D721Med (cell line): ENCODE data around the gene IRF5.
"Not testable (repeated sequence)": the region's sequence is repeated elsewhere in the genome, so short reads cannot be mapped to it uniquely, and the experiment has no call there.

Experiments
- DNase-seq: peaks from one replicate; pipeline ENCODE4 v3.0.0; 2011; ENCODE audit warnings: low spot score; ENCODE audit not compliant: insufficient read length
- FAIRE-seq: peaks from 2 replicates; lab custom pipeline; 2011; peaks lifted over from hg19 to GRCh38; lab: Jason Lieb, UNC
- TF ChIP-seq, protein P1 (sequence below): IDR thresholded peaks from 2 replicates; pipeline ENCODE4 v1.5.1; 2012; ENCODE audit warnings: mild to moderate bottlenecking, control low read depth; ENCODE audit not compliant: insufficient read depth; ENCODE audit errors: missing control alignments

IRF5 gene

GRCh38 chr7:128939075-128939860 is 1.5 kb downstream of the IRF5 start:
- TF ChIP-seq, protein P1, sequence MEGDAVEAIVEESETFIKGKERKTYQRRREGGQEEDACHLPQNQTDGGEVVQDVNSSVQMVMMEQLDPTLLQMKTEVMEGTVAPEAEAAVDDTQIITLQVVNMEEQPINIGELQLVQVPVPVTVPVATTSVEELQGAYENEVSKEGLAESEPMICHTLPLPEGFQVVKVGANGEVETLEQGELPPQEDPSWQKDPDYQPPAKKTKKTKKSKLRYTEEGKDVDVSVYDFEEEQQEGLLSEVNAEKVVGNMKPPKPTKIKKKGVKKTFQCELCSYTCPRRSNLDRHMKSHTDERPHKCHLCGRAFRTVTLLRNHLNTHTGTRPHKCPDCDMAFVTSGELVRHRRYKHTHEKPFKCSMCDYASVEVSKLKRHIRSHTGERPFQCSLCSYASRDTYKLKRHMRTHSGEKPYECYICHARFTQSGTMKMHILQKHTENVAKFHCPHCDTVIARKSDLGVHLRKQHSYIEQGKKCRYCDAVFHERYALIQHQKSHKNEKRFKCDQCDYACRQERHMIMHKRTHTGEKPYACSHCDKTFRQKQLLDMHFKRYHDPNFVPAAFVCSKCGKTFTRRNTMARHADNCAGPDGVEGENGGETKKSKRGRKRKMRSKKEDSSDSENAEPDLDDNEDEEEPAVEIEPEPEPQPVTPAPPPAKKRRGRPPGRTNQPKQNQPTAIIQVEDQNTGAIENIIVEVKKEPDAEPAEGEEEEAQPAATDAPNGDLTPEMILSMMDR, result no peak
- FAIRE-seq (no peak), DNase-seq (no peak)

- DNase-seq, result no peak
- TF ChIP-seq, protein P1, result no peak
- no peak for FAIRE-seq
Measured at GRCh38 chr7:128939861-128940410, 2.2 kb downstream of the IRF5 start.

GRCh38 chr7:128940494-128941322 is 3.0 kb downstream of the IRF5 start:
- DNase-seq, result no peak

DNA sequence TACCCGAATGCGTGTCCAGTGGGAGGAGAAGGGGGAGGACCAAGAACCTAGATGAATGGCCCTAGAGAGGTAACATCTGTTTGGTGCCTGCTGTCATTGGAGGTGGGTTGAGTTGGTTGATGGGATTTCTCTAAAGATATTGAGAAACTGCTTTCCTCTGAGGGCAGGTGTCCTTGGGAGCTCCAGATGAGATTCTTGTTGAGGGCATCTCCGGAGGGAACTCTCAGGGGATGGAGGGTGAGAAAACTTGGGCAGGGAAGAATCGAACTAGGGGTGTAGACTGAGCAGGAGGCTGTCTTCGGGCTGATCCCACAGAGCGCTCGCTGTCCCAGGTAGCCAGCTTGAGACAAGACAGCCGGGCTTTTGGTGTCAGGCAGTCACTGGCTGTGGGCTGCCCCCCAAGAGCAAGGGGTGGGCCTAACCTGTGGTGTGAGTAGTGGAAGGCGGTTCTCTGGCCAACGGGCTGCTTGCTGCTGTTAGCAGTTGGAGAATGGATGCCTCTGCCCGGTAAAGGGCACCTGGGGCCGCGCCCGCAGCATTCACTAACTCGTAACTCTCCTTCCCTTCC is 3.7 kb downstream of the IRF5 start:
- DNase-seq (no peak), FAIRE-seq (no peak)
- TF ChIP-seq, protein P1, result no peak

More at GRCh38 chr7:128940494-128941322, 3.0 kb downstream of the IRF5 start:
- no peak for FAIRE-seq
- TF ChIP-seq, protein P1, result no peak

DNA sequence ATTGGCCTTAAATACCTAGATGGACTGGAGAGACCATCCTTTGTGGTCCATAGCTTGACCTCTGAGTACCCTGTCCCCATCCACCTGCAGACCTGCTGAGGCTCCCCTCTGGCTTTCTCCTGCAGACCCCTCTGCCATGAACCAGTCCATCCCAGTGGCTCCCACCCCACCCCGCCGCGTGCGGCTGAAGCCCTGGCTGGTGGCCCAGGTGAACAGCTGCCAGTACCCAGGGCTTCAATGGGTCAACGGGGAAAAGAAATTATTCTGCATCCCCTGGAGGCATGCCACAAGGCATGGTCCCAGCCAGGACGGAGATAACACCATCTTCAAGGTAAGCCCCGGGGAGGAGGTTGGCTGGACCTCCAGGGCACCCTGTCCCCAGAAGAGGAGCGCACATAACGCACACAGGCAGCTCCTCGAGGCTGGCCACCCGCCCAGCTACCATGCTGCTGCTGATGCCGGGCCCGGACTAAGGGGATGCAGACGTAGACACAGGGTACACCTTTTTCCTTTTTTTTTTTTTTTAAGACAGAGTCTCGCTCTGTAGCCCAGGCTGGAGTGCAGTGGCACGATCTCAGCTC is 4.3 kb downstream of the IRF5 start:
- DNase-seq, result no peak
- TF ChIP-seq, protein P1, result no peak
- no peak for FAIRE-seq

- DNase-seq, FAIRE-seq: not testable (repeated sequence)
Measured at GRCh38 chr7:128943251-128943650, 5.5 kb downstream of the IRF5 start.

DNA sequence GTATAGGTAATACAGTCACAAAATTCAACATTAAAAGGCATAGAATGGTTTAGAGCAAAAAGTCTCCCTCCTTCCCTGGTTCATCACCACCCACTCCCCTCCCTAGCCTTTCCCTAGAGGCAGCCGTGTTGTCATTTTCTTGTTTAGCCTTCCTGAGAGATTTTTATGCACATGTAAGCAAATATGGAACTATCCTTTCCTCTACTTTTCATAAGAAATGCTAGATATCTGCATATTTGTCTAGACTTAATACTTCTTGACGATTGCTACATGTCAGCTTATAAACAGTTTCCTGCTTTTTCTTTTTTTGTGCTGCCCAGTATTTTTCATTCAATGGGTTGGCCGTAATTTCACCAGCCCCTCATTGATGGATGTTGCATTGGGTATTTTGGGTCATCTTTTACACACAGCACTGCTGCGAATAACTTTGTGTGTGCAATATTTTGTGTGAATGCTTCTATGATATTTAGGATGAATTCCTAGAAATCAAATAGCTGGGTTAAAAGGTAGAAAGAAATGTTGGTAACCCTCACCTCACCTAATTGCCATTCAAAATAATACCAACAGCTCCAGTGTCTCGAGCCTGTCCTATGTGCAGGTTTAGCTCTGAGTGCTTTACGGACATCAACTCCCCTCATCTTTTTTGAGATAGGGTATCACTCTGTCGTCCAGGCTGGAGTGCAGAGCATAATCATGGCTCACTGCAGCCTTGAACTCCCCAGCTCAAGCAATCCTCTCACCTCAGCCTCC is 6.9 kb downstream of the IRF5 start:
- DNase-seq, result no peak
- FAIRE-seq, result no peak
- TF ChIP-seq, protein P1, result no peak
